ENCODE measurements around the gene PLEKHF1.
A peak's percentile ranks its signal among the peaks of the same experiment; 100 is the strongest.
"Not testable (repeated sequence)": the region's sequence is repeated elsewhere in the genome, so short reads cannot be mapped to it uniquely, and the experiment has no call there.

Gene PLEKHF1

GRCh38 chr19:29694669-29695627 is 29.7 kb downstream of the PLEKHF1 start:
- H3K9me3 Mint-ChIP-seq: no peaks in the 10 kb centered on the region
- H3K4me3 Mint-ChIP-seq: no peak overlapping the region
- H3K36me3 Mint-ChIP-seq: no peaks in the 10 kb centered on the region
- H3K4me1 Mint-ChIP-seq: peaks cover 32% of the 10 kb centered on the region
- H3K27me3 Mint-ChIP-seq: no peaks in the 10 kb centered on the region
- peak; percentile 95 for ATAC-seq
- peak overlapping the region; percentile 81 for H3K27ac Mint-ChIP-seq

- H3K4me3 Mint-ChIP-seq: no peak overlapping the region
- H3K27me3 Mint-ChIP-seq: no peaks in the 10 kb centered on the region
- no peaks in the 10 kb centered on the region for H3K36me3 Mint-ChIP-seq
- ATAC-seq: no peak
- H3K4me1 Mint-ChIP-seq: peaks cover 32% of the 10 kb centered on the region
- H3K9me3 Mint-ChIP-seq: no peaks in the 10 kb centered on the region
- peak overlapping the region; percentile 81 for H3K27ac Mint-ChIP-seq
Measured at GRCh38 chr19:29695765-29696564, 30.7 kb downstream of the PLEKHF1 start.

- Mint-ChIP-seq H3K4me3 (no peak overlapping the region), H3K4me1 (peaks cover 32% of the 10 kb centered on the region), H3K36me3 (no peaks in the 10 kb centered on the region), H3K27me3 (no peaks in the 10 kb centered on the region), H3K27ac (peak overlapping the region; percentile 81), H3K9me3 (no peaks in the 10 kb centered on the region)
- no peak for ATAC-seq
Measured at GRCh38 chr19:29696565-29696846, 31.2 kb downstream of the PLEKHF1 start.

- Mint-ChIP-seq H3K27me3 (no peaks in the 10 kb centered on the region), H3K4me3 (no peak overlapping the region), H3K27ac (peak overlapping the region; percentile 81)
Measured at GRCh38 chr19:29697523-29698261, 32.4 kb downstream of the PLEKHF1 start.

GRCh38 chr19:29699861-29700260 is 34.6 kb downstream of the PLEKHF1 start:
- no peaks in the 10 kb centered on the region for H3K27me3 Mint-ChIP-seq
- H3K36me3 Mint-ChIP-seq: peaks cover 7% of the 10 kb centered on the region
- no peak overlapping the region for H3K4me3 Mint-ChIP-seq
- no peaks in the 10 kb centered on the region for H3K9me3 Mint-ChIP-seq
- ATAC-seq: no peak
- no peak overlapping the region for H3K27ac Mint-ChIP-seq
- H3K4me1 Mint-ChIP-seq: peaks cover 22% of the 10 kb centered on the region

More at GRCh38 chr19:29697523-29698261, 32.4 kb downstream of the PLEKHF1 start:
- Mint-ChIP-seq H3K36me3 (no peaks in the 10 kb centered on the region), H3K9me3 (no peaks in the 10 kb centered on the region), H3K4me1 (peaks cover 32% of the 10 kb centered on the region)
- peak; percentile 5 for ATAC-seq

- H3K27ac Mint-ChIP-seq: no peak overlapping the region
- no peak for ATAC-seq
- peaks cover 11% of the 10 kb centered on the region for H3K36me3 Mint-ChIP-seq
- H3K4me1 Mint-ChIP-seq: peaks cover 22% of the 10 kb centered on the region
- no peak overlapping the region for H3K4me3 Mint-ChIP-seq
- H3K9me3 Mint-ChIP-seq: no peaks in the 10 kb centered on the region
- no peaks in the 10 kb centered on the region for H3K27me3 Mint-ChIP-seq
Measured at GRCh38 chr19:29700498-29700897, 35.2 kb downstream of the PLEKHF1 start.

GRCh38 chr19:29702161-29702962 is 37.1 kb downstream of the PLEKHF1 start:
- ATAC-seq: no peak
- Mint-ChIP-seq H3K4me1 (peaks cover 14% of the 10 kb centered on the region), H3K4me3 (no peak overlapping the region), H3K27ac (no peak overlapping the region), H3K27me3 (no peaks in the 10 kb centered on the region), H3K36me3 (peaks cover 20% of the 10 kb centered on the region), H3K9me3 (no peaks in the 10 kb centered on the region)

GRCh38 chr19:29702963-29703320 is 37.7 kb downstream of the PLEKHF1 start:
- H3K4me3 Mint-ChIP-seq: no peak overlapping the region

GRCh38 chr19:29704562-29705558 is 39.6 kb downstream of the PLEKHF1 start:
- ATAC-seq: peak; percentile 88
- H3K4me3 Mint-ChIP-seq: peak overlapping the region; percentile 40
- H3K9me3 Mint-ChIP-seq: no peaks in the 10 kb centered on the region
- no peaks in the 10 kb centered on the region for H3K27me3 Mint-ChIP-seq
- H3K27ac Mint-ChIP-seq: peak overlapping the region; percentile 83
- peaks cover 26% of the 10 kb centered on the region for H3K36me3 Mint-ChIP-seq
- H3K4me1 Mint-ChIP-seq: peaks cover 28% of the 10 kb centered on the region

More at GRCh38 chr19:29702963-29703320, 37.7 kb downstream of the PLEKHF1 start:
- H3K27me3 Mint-ChIP-seq: no peaks in the 10 kb centered on the region
- H3K27ac Mint-ChIP-seq: no peak overlapping the region
- ATAC-seq: no peak
- peaks cover 25% of the 10 kb centered on the region for H3K36me3 Mint-ChIP-seq
- H3K4me1 Mint-ChIP-seq: peaks cover 14% of the 10 kb centered on the region
- H3K9me3 Mint-ChIP-seq: no peaks in the 10 kb centered on the region

- Mint-ChIP-seq H3K9me3 (no peaks in the 10 kb centered on the region), H3K27me3 (no peaks in the 10 kb centered on the region), H3K4me1 (peaks cover 36% of the 10 kb centered on the region), H3K36me3 (peaks cover 26% of the 10 kb centered on the region), H3K4me3 (no peak overlapping the region), H3K27ac (peak overlapping the region; percentile 83)
- ATAC-seq: no peak
Measured at GRCh38 chr19:29705706-29706105, 40.4 kb downstream of the PLEKHF1 start.

- peaks cover 43% of the 10 kb centered on the region for H3K4me1 Mint-ChIP-seq
Measured at GRCh38 chr19:29706635-29707034, 41.4 kb downstream of the PLEKHF1 start.

GRCh38 chr19:29708554-29709439 is 43.5 kb downstream of the PLEKHF1 start:
- no peaks in the 10 kb centered on the region for H3K9me3 Mint-ChIP-seq
- H3K27me3 Mint-ChIP-seq: no peaks in the 10 kb centered on the region
- no peak for ATAC-seq
- peaks cover 65% of the 10 kb centered on the region for H3K4me1 Mint-ChIP-seq
- no peak overlapping the region for H3K4me3 Mint-ChIP-seq
- H3K27ac Mint-ChIP-seq: peak overlapping the region; percentile 83
- H3K36me3 Mint-ChIP-seq: peaks cover 31% of the 10 kb centered on the region

More at GRCh38 chr19:29706635-29707034, 41.4 kb downstream of the PLEKHF1 start:
- Mint-ChIP-seq H3K4me3 (no peak overlapping the region), H3K36me3 (peaks cover 28% of the 10 kb centered on the region), H3K27me3 (no peaks in the 10 kb centered on the region), H3K9me3 (no peaks in the 10 kb centered on the region), H3K27ac (peak overlapping the region; percentile 83)
- ATAC-seq: no peak

GRCh38 chr19:29709440-29709798 is 44.2 kb downstream of the PLEKHF1 start:
- H3K9me3 Mint-ChIP-seq, ATAC-seq, H3K27me3 Mint-ChIP-seq, H3K4me3 Mint-ChIP-seq: not testable (repeated sequence)
- Mint-ChIP-seq H3K36me3 (peaks cover 28% of the 10 kb centered on the region), H3K4me1 (peaks cover 69% of the 10 kb centered on the region), H3K27ac (peak overlapping the region; percentile 62)
